Effector memory CD8-positive, alpha-beta T cell (primary cell): ENCODE data around the gene CHST12.

ENCODE experiments used
- ATAC-seq: fragments of 150-1000 bp; cut with Tn5 transposase; replicated peaks from 2 replicates; pipeline ENCODE4 v1.10.0; 2021; ENCODE audit warnings: mild to moderate bottlenecking, moderate library complexity
- DNase-seq, 3 experiments: peaks; one replicate each; pipeline ENCODE4 v3.0.0; 2021
- H3K27ac Mint-ChIP-seq, 2 donors: one replicate each; pipeline ENCODE4 v1.8.0; 2022; ENCODE audit warnings: mild to moderate bottlenecking in 2 of 2, mixed read lengths in 2 of 2, moderate library complexity in 2 of 2
- H3K27me3 Mint-ChIP-seq, 2 donors: one replicate each; pipeline ENCODE4 v1.8.0; 2022; ENCODE audit warnings: mixed read lengths in 2 of 2
- H3K36me3 Mint-ChIP-seq: one replicate; pipeline ENCODE4 v1.8.0; 2022; ENCODE audit warnings: mild to moderate bottlenecking, moderate library complexity, mixed read lengths; ENCODE audit not compliant: insufficient read depth
- H3K4me1 Mint-ChIP-seq, 2 donors: one replicate each; pipeline ENCODE4 v1.8.0; 2022; ENCODE audit warnings: low read depth in 2 of 2, mixed read lengths in 2 of 2
- H3K4me3 Mint-ChIP-seq, 2 donors: one replicate each; pipeline ENCODE4 v1.8.0; 2022; ENCODE audit warnings: mild to moderate bottlenecking in 2 of 2, mixed read lengths in 2 of 2, moderate library complexity in 2 of 2
- H3K9me3 Mint-ChIP-seq, 2 donors: one replicate each; pipeline ENCODE4 v1.8.0; 2022; ENCODE audit warnings: mixed read lengths in 2 of 2

The CHST12 gene

DNA sequence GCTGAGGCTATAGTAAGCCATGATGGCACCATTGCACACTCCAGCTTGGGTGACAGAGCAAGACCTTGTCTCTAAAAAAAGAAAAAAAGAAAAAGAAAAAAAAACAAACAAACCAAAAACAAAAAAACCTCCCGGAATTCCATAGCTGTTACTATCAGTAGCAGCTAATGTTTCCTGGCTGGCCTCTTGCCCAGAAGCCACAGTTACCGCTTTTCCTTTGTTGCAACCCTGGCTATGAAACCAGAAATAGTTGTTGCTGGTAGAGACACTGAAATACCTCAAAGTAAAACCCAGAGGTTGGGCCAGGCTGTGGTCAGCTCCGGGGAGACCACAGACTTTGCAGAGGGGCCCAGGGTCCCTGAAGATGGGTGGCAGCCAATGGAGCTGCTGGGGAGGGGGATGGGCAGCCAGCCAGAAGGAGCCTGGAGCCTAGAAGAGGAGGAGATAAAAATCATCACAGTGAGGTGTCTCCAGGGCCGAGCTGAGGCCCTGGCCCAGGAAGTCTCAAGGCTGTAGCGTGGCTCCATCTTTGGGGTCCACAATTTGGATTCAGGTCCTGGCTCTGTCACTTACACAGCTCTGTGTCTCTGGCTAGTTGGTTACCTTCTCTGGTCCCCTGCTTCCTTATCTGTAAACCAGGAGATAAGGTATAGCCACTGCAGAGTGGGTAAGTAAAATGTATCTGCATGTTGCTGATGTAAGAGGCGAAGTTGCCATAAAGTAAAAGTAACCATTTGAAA is 3.4 kb upstream of the CHST12 start:
- ATAC-seq: peak; percentile 8
- H3K4me3 Mint-ChIP-seq: peak overlapping the region; percentile 56
- no peaks in the 10 kb centered on the region for H3K27me3 Mint-ChIP-seq
- peaks cover 9% of the 10 kb centered on the region for H3K36me3 Mint-ChIP-seq
- H3K9me3 Mint-ChIP-seq: no peaks in the 10 kb centered on the region
- peaks cover 25 to 27% of the 10 kb centered on the region in 2 donors for H3K4me1 Mint-ChIP-seq
- H3K27ac Mint-ChIP-seq: peak overlapping the region; percentile 82 to 85
- no peak for DNase-seq

DNA sequence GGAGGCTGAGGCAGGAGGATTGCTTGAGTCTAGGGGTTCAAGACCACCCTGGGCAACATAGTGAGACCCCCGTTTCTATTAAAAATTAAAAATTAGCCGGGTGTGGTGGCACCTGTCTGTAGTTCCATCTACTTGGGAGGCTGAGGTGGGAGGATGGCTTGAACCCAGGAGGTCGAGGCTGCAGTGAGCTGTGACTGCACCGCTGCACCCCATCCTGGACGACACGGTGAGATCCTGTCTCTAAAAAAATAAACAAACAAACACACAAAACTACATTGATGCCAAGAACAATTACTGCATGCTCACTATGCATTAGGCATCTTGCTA is 761 bp upstream of the CHST12 start:
- Mint-ChIP-seq H3K27me3 (no peaks in the 10 kb centered on the region), H3K27ac (peak overlapping the region; percentile 62 to 77), H3K4me1 (peaks cover 42 to 45% of the 10 kb centered on the region in 2 donors), H3K4me3 (peak overlapping the region; percentile 80 to 83), H3K9me3 (no peaks in the 10 kb centered on the region), H3K36me3 (peaks cover 21% of the 10 kb centered on the region)
- ATAC-seq (no peak), DNase-seq (no peak)

- Mint-ChIP-seq H3K9me3 (no peaks in the 10 kb centered on the region), H3K4me3 (peak overlapping the region; percentile 89 to 95), H3K27me3 (no peaks in the 10 kb centered on the region), H3K4me1 (peaks cover 48 to 58% of the 10 kb centered on the region in 2 donors), H3K27ac (peak overlapping the region; percentile 85 to 94), H3K36me3 (peaks cover 31% of the 10 kb centered on the region)
- ATAC-seq: peak; percentile 10
- DNase-seq: peak in 1 of 3 experiments; percentile 18
These were observed 572 bp downstream of the CHST12 start for GRCh38 chr7:2403718-2404648.

GRCh38 chr7:2404714-2405119 is 1.3 kb downstream of the CHST12 start:
- no peak for DNase-seq
- peak overlapping the region; percentile 89 to 95 for H3K4me3 Mint-ChIP-seq
- peaks cover 52 to 62% of the 10 kb centered on the region in 2 donors for H3K4me1 Mint-ChIP-seq
- H3K27me3 Mint-ChIP-seq: no peaks in the 10 kb centered on the region
- H3K36me3 Mint-ChIP-seq: peaks cover 35% of the 10 kb centered on the region
- no peaks in the 10 kb centered on the region for H3K9me3 Mint-ChIP-seq
- ATAC-seq: no peak
- H3K27ac Mint-ChIP-seq: peak overlapping the region; percentile 85 to 94

DNA sequence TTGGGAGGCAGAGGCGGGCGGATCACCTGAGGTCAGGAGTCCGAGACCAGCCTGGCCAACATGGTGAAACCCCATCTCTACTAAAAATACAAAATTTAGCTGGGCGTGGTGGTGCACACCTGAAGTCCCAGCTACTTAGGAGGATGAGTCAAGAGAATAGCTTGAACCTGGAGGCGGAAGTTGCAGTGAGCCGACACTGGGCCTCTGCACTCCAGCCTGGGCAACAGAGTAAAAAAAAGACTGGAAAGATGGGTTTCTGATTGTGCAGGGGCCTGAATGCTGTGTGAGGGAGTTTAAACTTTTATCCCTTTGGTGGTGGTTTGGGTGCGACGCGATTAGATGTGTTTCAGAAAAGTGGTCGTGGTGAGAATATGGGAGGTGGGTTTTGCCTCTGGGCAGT is 1.8 kb downstream of the CHST12 start:
- H3K4me1 Mint-ChIP-seq: peaks cover 53 to 62% of the 10 kb centered on the region in 2 donors
- ATAC-seq (no peak), DNase-seq (no peak)
- H3K36me3 Mint-ChIP-seq: peaks cover 36% of the 10 kb centered on the region
- H3K27me3 Mint-ChIP-seq: no peaks in the 10 kb centered on the region
- H3K9me3 Mint-ChIP-seq: no peaks in the 10 kb centered on the region
- peak overlapping the region; percentile 89 to 95 for H3K4me3 Mint-ChIP-seq
- peak overlapping the region; percentile 85 to 94 for H3K27ac Mint-ChIP-seq

- Mint-ChIP-seq H3K9me3 (no peaks in the 10 kb centered on the region), H3K4me1 (peaks cover 57 to 66% of the 10 kb centered on the region in 2 donors), H3K4me3 (peak overlapping the region; percentile 89 to 95), H3K27ac (peak overlapping the region; percentile 85 to 94), H3K36me3 (peaks cover 38% of the 10 kb centered on the region), H3K27me3 (no peaks in the 10 kb centered on the region)
- DNase-seq (peak; percentile 68 to 75 (median 70)), ATAC-seq (peak; percentile 69)
These were observed 2.4 kb downstream of the CHST12 start for GRCh38 chr7:2405601-2406345.

DNA sequence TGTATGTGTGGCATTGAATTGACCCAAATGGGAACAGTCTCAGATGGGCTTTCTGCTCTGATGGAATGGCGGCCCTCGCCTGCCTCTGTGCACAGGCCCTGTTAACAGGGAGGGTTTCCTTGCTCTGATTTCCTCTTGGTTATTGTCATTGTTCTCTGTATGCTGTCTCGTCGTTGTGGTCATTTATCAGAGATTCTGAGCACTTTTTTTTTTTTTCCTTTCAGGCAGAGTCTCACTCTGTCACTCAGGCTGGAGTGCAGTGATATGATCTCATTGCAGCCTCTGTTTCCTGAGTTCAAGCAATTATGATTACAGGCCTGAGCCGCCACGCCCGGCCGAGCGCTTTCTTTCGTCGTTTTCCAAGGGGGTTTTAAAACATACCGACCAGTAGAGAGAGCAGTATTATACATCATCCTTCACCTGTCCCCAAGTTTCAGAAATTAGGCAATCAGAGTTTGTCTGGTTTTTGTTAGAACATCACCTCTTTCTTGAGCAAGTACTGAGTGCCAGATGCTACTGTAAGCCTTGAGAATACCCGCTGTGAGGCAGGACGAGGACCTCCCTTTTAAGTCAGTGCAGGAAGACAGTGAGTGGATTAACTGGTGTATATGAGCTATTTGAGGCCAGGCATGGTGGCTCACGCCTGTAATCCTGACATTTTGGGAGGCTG is 6.5 kb downstream of the CHST12 start:
- H3K4me3 Mint-ChIP-seq: peak overlapping the region; percentile 56 to 57
- peaks cover 42% of the 10 kb centered on the region for H3K36me3 Mint-ChIP-seq
- peak overlapping the region; percentile 74 to 91 for H3K27ac Mint-ChIP-seq
- H3K27me3 Mint-ChIP-seq: no peaks in the 10 kb centered on the region
- no peak for ATAC-seq
- no peak for DNase-seq
- H3K4me1 Mint-ChIP-seq: peaks cover 70 to 86% of the 10 kb centered on the region in 2 donors
- no peaks in the 10 kb centered on the region for H3K9me3 Mint-ChIP-seq

DNA sequence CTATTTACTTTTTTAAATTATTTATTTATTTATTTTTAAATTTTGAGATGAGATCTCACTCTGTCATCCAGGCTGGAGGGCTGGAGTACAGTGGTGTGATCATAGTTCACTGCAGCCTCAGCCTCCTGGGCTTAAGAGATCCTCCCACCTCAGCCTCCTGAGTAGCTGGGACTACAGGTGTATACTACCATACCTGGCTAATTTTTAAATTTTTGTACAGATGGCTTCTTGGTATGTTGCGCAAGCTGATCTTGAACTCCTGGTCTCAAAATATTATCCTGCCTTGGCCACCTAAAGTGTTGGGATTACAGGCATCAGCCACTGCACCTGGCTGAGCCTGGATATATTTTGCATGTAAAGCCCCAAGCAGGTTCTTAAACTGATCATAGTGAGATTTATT is 7.6 kb downstream of the CHST12 start:
- H3K27ac Mint-ChIP-seq: peak overlapping the region; percentile 74 to 91
- H3K36me3 Mint-ChIP-seq: peaks cover 41% of the 10 kb centered on the region
- no peaks in the 10 kb centered on the region for H3K27me3 Mint-ChIP-seq
- ATAC-seq: no peak
- H3K9me3 Mint-ChIP-seq: no peaks in the 10 kb centered on the region
- peak overlapping the region in 1 of 2 donors; percentile 57 for H3K4me3 Mint-ChIP-seq
- no peak for DNase-seq
- H3K4me1 Mint-ChIP-seq: peaks cover 62 to 77% of the 10 kb centered on the region in 2 donors

- ATAC-seq (no peak), DNase-seq (no peak)
- Mint-ChIP-seq H3K4me3 (peak overlapping the region; percentile 70 to 75), H3K9me3 (no peaks in the 10 kb centered on the region), H3K27me3 (no peaks in the 10 kb centered on the region), H3K4me1 (peaks cover 64 to 77% of the 10 kb centered on the region in 2 donors), H3K27ac (peak overlapping the region; percentile 84 to 95), H3K36me3 (peaks cover 36% of the 10 kb centered on the region)
These were observed 8.6 kb downstream of the CHST12 start for GRCh38 chr7:2411815-2412586.

DNA sequence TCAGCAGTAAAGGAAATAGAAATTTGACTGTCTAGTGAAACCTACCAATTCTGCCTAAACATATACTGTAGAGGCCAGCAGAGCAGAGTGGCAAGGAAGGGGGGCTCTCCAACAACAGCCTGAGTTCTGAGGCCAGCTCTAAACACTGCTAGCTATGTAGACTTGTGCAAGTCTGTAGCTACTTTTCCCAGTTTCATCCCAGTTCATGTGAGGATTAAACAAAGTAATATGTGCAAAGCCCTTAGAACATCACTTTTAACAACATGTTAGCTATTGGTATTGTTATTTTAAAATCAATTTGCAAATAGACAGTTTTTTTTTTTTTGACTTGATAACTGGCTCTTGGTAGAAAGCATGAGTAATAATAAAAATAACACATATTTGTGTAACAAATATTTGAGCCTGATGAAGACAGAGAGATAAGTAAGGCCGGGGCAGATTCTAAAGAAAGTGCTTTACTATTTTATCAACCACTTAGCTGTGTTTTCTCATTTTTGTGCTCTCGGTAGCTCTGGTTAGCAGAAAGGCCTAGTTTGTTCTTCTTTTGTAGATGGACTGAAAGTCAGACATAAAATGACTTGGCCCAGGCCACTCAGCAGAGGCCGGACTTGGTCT is 9.3 kb downstream of the CHST12 start:
- H3K4me3 Mint-ChIP-seq: peak overlapping the region; percentile 70 to 75
- peaks cover 36% of the 10 kb centered on the region for H3K36me3 Mint-ChIP-seq
- peaks cover 68 to 79% of the 10 kb centered on the region in 2 donors for H3K4me1 Mint-ChIP-seq
- DNase-seq (no peak), ATAC-seq (no peak)
- peak overlapping the region; percentile 84 to 95 for H3K27ac Mint-ChIP-seq
- no peaks in the 10 kb centered on the region for H3K27me3 Mint-ChIP-seq
- H3K9me3 Mint-ChIP-seq: no peaks in the 10 kb centered on the region

DNA sequence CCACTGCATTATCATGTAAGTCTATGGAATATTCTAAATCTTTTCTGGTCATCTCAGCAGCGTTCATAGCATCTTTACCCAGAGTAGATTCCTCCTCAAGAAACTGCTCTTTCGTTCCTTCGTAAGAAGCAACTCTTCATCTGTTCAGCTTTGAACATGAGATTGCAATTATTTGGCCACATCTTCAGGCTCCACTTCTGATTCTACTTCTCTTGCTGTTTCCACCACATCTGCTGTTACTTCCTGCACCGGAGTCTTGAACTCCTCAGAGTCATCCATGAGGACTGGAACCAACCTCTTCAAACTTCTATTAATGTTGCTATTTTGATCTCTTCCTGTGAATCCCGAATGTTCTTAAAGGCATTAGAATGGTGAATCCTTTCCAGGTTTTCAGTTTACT is 12.7 kb downstream of the CHST12 start:
- DNase-seq (no peak), ATAC-seq (no peak)
- no peaks in the 10 kb centered on the region for H3K27me3 Mint-ChIP-seq
- H3K9me3 Mint-ChIP-seq: no peaks in the 10 kb centered on the region
- H3K36me3 Mint-ChIP-seq: peaks cover 38% of the 10 kb centered on the region
- peak overlapping the region; percentile 93 for H3K27ac Mint-ChIP-seq
- peak overlapping the region; percentile 11 to 41 for H3K4me3 Mint-ChIP-seq
- H3K4me1 Mint-ChIP-seq: peaks cover 48 to 55% of the 10 kb centered on the region in 2 donors

DNA sequence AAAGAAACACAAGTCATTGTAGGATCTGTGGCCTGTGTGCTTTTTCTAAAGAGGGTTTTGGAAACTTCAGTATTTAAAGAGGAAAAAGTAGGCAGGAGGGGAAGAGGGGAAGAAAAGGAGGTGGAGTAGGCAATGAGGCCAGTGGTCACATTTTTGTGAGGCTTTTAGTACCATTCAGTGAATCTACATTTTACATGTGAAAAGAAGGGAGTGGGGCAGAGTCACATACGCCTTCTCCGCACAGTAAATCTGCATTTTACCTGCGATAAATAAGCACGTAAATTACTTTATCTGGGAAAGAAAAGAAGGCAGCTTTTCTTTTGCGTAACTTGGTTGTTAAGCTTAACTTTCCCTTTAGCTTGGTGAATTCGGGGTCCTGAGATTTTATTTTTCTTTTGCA is 13.2 kb downstream of the CHST12 start:
- peaks cover 47 to 53% of the 10 kb centered on the region in 2 donors for H3K4me1 Mint-ChIP-seq
- H3K27me3 Mint-ChIP-seq: no peaks in the 10 kb centered on the region
- H3K4me3 Mint-ChIP-seq: peak overlapping the region; percentile 11 to 41
- DNase-seq: no peak
- no peak for ATAC-seq
- peaks cover 38% of the 10 kb centered on the region for H3K36me3 Mint-ChIP-seq
- no peaks in the 10 kb centered on the region for H3K9me3 Mint-ChIP-seq
- peak overlapping the region; percentile 93 for H3K27ac Mint-ChIP-seq
